ENCODE results near the gene CRAT.
"Not testable (repeated sequence)": the region's sequence is repeated elsewhere in the genome, so short reads cannot be mapped to it uniquely, and the experiment has no call there.

The CRAT gene

GRCh38 chr9:129138144-129138462 is 27.5 kb upstream of the CRAT start:
- no peak for DNase-seq

- no peak for DNase-seq
These were observed 26.9 kb upstream of the CRAT start for GRCh38 chr9:129137292-129138143.

- no peak for DNase-seq
These were observed 25.9 kb upstream of the CRAT start for GRCh38 chr9:129136446-129137035.

GRCh38 chr9:129135476-129135875 is 24.9 kb upstream of the CRAT start:
- DNase-seq = no peak

- DNase-seq = no peak
These were observed 22.5 kb upstream of the CRAT start for GRCh38 chr9:129133082-129133481.

- DNase-seq = peak in 1 of 2 experiments; percentile 52
These were observed 20.9 kb upstream of the CRAT start for GRCh38 chr9:129131300-129132145.

- DNase-seq = no peak
These were observed 20.2 kb upstream of the CRAT start for GRCh38 chr9:129130791-129131190.

GRCh38 chr9:129130271-129130670 is 19.7 kb upstream of the CRAT start:
- DNase-seq = not testable (repeated sequence)

GRCh38 chr9:129128689-129129088 is 18.1 kb upstream of the CRAT start:
- no peak for DNase-seq

GRCh38 chr9:129126749-129127618 is 16.4 kb upstream of the CRAT start:
- DNase-seq = no peak

- no peak for DNase-seq
These were observed 14.9 kb upstream of the CRAT start for GRCh38 chr9:129125478-129125877.

- DNase-seq = no peak
These were observed 14.0 kb upstream of the CRAT start for GRCh38 chr9:129124506-129125069.

GRCh38 chr9:129122976-129123375 is 12.4 kb upstream of the CRAT start:
- DNase-seq = not testable (repeated sequence)

- no peak for DNase-seq
These were observed 11.5 kb upstream of the CRAT start for GRCh38 chr9:129122133-129122532.

- no peak for DNase-seq
These were observed 10.9 kb upstream of the CRAT start for GRCh38 chr9:129121483-129121882.

- DNase-seq = no peak
These were observed 8.2 kb upstream of the CRAT start for GRCh38 chr9:129118799-129119198.

- no peak for DNase-seq
These were observed 3.2 kb upstream of the CRAT start for GRCh38 chr9:129113645-129114304.

- DNase-seq = not testable (repeated sequence)
These were observed 1.9 kb upstream of the CRAT start for GRCh38 chr9:129112526-129112925.

- DNase-seq = peak in 1 of 2 experiments; percentile 36
These were observed 1.0 kb upstream of the CRAT start for GRCh38 chr9:129111528-129112151.

- DNase-seq = peak in 1 of 2 experiments; percentile 25
These were observed 447 bp downstream of the CRAT start for GRCh38 chr9:129109952-129110739.

All from SW 1271 (cell line).